HG03064 (cell line): ENCODE measurements around the gene PKDCC.

ENCODE experiments used
- ATAC-seq: cut with Tn5 transposase; IDR thresholded peaks from one replicate; pipeline ENCODE4 v1.9.1; 2021; ENCODE audit warnings: low read depth; ENCODE audit not compliant: unreplicated experiment

The PKDCC gene

DNA sequence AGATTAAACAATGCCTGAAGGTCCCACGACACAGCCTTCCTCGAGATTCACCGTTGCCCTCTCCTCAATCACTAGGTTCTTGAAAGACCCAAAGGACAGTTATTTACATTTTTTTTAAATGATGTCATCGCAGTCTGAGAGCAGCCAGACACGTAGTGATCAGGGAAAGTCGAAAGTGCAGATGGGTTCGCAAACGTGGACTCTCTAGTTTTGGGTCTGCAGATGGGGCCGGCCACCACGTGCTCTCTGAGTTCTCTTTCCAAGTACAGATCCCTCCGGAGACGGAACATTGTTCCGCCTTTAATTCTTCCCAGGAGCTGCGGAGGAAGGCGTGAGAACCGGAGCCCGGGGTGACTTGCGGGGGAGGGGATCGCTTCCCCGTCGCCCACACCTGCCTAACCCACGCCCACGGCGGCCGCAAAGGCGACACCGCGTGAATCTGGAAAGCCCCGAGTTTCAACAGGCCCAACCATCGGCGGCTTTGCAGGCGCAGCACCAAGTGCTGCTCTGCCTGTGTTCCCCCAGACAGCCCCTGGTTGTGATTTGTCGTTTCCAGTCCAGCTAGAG, 54.3 kb downstream of the PKDCC start:
- peak; percentile 46 for ATAC-seq

DNA sequence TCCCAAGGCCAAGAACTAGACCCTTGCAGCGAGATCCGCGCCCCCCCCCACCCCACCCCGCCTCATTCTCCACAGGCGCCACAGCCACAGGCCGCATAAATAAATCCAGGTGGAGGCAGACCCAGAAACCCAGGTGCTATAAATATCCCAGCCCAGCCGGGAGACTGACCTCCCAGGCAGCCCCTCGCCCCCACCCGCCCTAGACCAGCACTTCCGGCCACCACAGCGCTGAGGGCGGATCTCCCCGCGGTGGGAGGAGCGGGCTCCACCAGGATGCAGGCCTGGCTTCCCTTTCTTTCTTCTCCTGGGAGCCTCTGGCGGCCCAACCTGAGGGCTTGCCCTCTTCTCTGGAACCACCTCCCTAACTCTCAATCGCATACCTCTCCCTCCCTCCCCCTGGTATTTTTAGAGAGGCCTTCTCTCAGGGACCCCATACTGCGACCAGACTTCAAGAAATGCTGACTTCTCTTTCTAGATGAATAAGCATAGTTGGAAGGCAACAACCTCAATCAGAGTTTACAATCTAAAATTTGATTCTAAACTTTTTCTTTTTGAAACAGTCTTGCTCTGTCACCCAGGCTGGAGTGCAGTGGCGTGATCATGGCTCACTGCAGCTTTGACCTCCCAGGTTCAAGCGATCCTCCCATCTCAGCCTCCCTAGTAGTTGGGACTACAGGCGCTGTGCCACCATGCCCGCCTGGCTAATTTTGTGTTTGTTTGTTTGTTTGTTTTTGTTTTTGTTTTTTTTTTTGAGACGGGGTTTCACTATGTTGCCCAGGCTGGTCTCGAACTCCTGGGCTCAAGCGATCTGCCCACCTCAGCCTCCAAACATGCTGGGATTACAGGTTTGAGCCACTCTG, 55.0 kb downstream of the PKDCC start:
- no peak for ATAC-seq

DNA sequence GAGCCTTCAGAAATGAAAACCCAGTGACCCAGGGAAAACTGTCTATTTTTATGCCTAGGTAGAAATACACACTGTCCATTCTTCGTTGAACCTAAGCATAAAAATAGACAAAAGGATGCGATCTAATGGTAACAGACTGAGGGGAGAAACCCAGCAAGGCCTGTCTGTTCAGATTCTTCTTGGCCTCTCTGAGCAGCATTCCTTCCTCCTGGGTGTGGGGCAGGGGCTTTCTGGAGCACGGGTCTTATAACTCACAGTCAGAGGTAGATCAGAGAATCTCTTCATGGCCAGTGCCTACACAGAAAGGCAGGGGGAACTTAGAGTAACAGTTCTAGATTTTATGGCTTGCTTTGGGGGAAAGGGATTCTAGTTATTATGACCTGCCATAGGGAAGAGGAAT, 56.0 kb downstream of the PKDCC start:
- ATAC-seq = no peak

DNA sequence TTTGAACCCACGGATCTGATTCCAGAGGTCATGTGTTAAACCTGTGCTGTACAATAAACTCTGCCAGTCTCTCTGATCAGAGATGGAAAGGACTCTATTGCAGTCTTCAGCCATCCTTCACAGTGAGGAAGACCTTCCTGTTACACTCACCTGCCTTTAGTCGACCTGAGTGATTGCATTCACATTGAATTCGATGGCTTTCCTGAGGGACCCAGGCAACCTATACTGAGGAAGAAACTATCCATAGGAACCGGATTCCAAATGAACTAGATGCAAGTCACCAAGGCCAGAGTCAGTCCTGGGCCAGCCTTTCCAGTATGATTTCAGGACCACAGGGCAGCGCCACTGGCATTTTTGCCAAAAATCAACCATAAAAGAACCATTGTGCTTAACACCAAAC, 56.8 kb downstream of the PKDCC start:
- ATAC-seq = no peak

DNA sequence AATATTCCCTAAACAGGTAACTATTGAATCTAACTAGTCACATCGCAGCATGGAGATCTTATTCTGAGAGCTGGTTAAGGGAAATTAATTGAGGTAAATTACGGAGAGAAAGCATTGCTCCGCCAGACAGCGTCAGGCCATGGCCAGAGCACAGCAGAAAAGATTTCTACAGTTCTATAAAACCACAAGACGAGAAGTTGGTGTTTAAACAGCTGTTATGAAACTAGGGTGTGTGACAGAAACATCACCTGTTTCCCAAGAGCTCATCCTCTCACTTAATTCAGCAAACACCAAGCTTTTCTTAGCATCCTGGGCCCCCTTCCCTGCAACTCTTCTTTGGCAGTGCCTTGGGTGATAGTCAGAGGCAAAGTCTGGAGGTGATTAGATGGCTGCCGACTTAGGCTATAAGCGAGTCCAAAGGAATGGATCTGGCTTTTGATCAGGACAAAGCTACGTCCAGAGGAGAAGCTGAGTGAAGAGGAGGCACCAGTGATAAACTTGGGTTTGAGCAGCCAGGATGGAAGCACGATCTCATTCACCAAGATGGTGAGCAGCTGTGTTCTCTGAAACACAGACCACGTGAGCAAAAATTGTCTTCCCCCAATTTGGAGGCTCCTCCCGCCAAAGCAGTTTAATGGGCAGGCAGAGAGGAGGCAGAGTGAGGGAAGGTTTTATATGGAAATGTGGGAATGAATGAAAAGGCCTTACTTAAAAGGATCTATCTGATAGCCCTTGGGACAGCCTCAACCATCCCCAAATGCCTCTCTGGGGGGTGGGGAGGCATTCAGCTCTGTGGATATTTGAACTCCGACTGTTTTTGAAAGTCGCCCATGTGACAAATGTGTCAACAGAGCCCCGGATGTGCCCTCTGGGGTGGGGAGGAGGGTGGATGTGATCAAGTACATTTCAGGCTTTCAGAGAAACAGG, 57.8 kb downstream of the PKDCC start:
- peak; percentile 49 for ATAC-seq

DNA sequence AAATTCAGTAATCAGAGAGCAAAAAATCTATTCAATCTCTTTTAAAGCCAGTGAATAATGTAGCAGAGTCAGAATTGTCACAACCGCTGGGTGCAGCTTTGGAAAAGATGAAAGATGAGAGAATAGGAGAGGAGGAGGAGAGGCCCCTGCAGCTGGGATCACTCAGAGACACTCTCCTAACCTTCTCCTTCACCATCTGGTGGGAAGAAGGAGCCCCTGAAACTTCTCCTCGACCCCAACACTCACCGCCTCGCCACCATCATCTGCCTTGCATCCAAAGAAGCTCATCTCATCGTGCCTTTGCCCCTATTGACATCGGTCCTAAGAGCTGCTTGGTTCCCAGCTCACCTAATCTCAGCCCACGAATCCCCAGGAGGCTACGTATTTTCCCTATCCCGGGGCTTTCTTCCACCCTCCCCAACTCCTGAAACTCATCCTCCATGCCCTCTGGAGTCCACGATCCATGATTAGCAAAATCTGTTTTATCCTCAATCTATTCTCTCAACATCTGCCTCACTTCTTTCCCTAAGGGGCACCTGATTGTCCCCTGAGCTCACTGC, 58.5 kb downstream of the PKDCC start:
- no peak for ATAC-seq

DNA sequence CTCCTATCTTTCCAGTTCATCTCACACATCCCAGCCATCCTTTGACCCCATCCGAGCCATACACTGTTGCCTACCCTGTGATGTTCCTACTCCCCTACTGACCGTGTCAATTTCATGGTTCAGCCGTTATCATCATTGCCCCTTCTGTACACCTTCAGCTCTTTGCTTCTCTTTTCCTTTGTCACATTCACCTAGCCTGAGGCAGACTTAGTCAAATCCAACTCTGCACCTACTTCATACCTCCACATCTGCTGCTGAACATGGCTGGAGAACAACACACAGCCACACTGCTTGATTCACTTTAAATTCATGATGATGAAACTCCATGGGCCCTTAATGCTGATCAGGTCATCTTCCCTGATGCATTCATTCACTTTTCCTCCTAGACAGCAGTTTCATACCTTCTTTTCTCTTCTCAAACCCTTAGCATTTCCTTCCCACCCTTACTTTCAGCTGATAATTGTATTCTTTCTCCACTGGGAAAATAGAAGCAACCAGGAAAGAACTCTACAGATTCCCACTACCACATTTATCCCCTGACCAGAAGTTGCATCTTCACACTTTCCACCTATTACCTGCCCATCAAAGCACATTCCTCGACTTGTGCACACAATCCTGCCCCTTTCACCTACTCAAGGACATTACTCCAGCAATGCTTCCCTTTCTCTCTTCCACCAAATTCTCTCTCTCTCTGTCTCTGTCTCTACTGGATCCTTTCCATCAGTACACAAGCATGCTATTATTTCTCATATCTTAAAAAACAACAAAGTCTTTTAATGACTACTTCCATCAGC, 59.6 kb downstream of the PKDCC start:
- ATAC-seq = no peak
